Eye (tissue), 1 donor: ENCODE data around the gene F2RL1.
A peak's percentile ranks its signal among the peaks of the same experiment; 100 is the strongest.
"Not testable (repeated sequence)": the region's sequence is repeated elsewhere in the genome, so short reads cannot be mapped to it uniquely, and the experiment has no call there.

Experiments used
- DNase-seq: peaks from one replicate; pipeline ENCODE4 v3.0.0-alpha.2; 2015

F2RL1 gene

GRCh38 chr5:76807296-76807695 is 11.5 kb upstream of the F2RL1 start:
- no peak for DNase-seq

GRCh38 chr5:76808141-76808691 is 10.6 kb upstream of the F2RL1 start:
- DNase-seq = peak; percentile 33

- no peak for DNase-seq
Measured at GRCh38 chr5:76809141-76809540, 9.7 kb upstream of the F2RL1 start.

GRCh38 chr5:76810236-76810635 is 8.6 kb upstream of the F2RL1 start:
- no peak for DNase-seq

GRCh38 chr5:76811214-76811613 is 7.6 kb upstream of the F2RL1 start:
- no peak for DNase-seq

GRCh38 chr5:76812209-76812608 is 6.6 kb upstream of the F2RL1 start:
- not testable (repeated sequence) for DNase-seq

GRCh38 chr5:76813982-76814562 is 4.8 kb upstream of the F2RL1 start:
- no peak for DNase-seq

- no peak for DNase-seq
Measured at GRCh38 chr5:76816110-76816831, 2.6 kb upstream of the F2RL1 start.

GRCh38 chr5:76819851-76820525 is 1.2 kb downstream of the F2RL1 start:
- DNase-seq = no peak

- DNase-seq = peak; percentile 2
Measured at GRCh38 chr5:76820526-76820890, 1.7 kb downstream of the F2RL1 start.

- no peak for DNase-seq
Measured at GRCh38 chr5:76821136-76821535, 2.3 kb downstream of the F2RL1 start.

- not testable (repeated sequence) for DNase-seq
Measured at GRCh38 chr5:76822105-76822731, 3.4 kb downstream of the F2RL1 start.

GRCh38 chr5:76826416-76826815 is 7.6 kb downstream of the F2RL1 start:
- DNase-seq = not testable (repeated sequence)

- peak; percentile 4 for DNase-seq
Measured at GRCh38 chr5:76831110-76831452, 12.3 kb downstream of the F2RL1 start.

GRCh38 chr5:76836181-76836580 is 17.4 kb downstream of the F2RL1 start:
- no peak for DNase-seq

GRCh38 chr5:76836585-76836984 is 17.8 kb downstream of the F2RL1 start:
- no peak for DNase-seq

- no peak for DNase-seq
Measured at GRCh38 chr5:76838481-76839261, 19.8 kb downstream of the F2RL1 start.

- no peak for DNase-seq
Measured at GRCh38 chr5:76841361-76841760, 22.5 kb downstream of the F2RL1 start.

GRCh38 chr5:76845890-76846289 is 27.1 kb downstream of the F2RL1 start:
- DNase-seq = no peak

- no peak for DNase-seq
Measured at GRCh38 chr5:76849419-76850291, 30.8 kb downstream of the F2RL1 start, which contains the start of gene S100Z. Gene S100Z, plus strand, starts transcription at chr5:76850014. Its CDS starts 25,346 bp downstream, at chr5:76875360.

GRCh38 chr5:76850543-76851145 is 31.8 kb downstream of the F2RL1 start:
- DNase-seq = no peak
